ENCODE data around the gene APEX1.

- TF ChIP-seq POLR2A (IDR thresholded peaks at IDR 0.05) (no peak), CTCF (IDR thresholded peaks at IDR 0.05) (peak; percentile 39 to 62 (median 56))
Observed at GRCh38 chr14:20415782-20416206, 39.2 kb upstream of the APEX1 start.
